ENCODE measurements around the gene SLC2A13.
"Not testable (repeated sequence)": the region's sequence is repeated elsewhere in the genome, so short reads cannot be mapped to it uniquely, and the experiment has no call there.

The SLC2A13 gene

GRCh38 chr12:39989501-39989900 is 116.4 kb downstream of the SLC2A13 start:
- DNase-seq = no peak

- no peak for DNase-seq
Measured at GRCh38 chr12:39988574-39988973, 117.3 kb downstream of the SLC2A13 start.

- no peak for DNase-seq
Measured at GRCh38 chr12:39986674-39987073, 119.2 kb downstream of the SLC2A13 start.

GRCh38 chr12:39984670-39985069 is 121.2 kb downstream of the SLC2A13 start:
- DNase-seq = no peak

GRCh38 chr12:39975374-39975918 is 130.4 kb downstream of the SLC2A13 start:
- DNase-seq = no peak

- DNase-seq = no peak
Measured at GRCh38 chr12:39972119-39972518, 133.8 kb downstream of the SLC2A13 start.

- DNase-seq = no peak
Measured at GRCh38 chr12:39971348-39971747, 134.5 kb downstream of the SLC2A13 start.

- DNase-seq = no peak
Measured at GRCh38 chr12:39966721-39967120, 139.2 kb downstream of the SLC2A13 start.

GRCh38 chr12:39966256-39966655 is 139.6 kb downstream of the SLC2A13 start:
- DNase-seq = no peak

- no peak for DNase-seq
Measured at GRCh38 chr12:39959467-39959866, 146.4 kb downstream of the SLC2A13 start.

- no peak for DNase-seq
Measured at GRCh38 chr12:39959031-39959430, 146.8 kb downstream of the SLC2A13 start.

GRCh38 chr12:39958377-39958776 is 147.5 kb downstream of the SLC2A13 start:
- DNase-seq = no peak

- DNase-seq = no peak
Measured at GRCh38 chr12:39956725-39957124, 149.2 kb downstream of the SLC2A13 start.

GRCh38 chr12:39946361-39947280 is 159.3 kb downstream of the SLC2A13 start:
- DNase-seq = no peak

- DNase-seq = no peak
Measured at GRCh38 chr12:39937119-39937518, 168.8 kb downstream of the SLC2A13 start.

GRCh38 chr12:39935839-39936238 is 170.0 kb downstream of the SLC2A13 start:
- no peak for DNase-seq

- DNase-seq = no peak
Measured at GRCh38 chr12:39935275-39935674, 170.6 kb downstream of the SLC2A13 start.

GRCh38 chr12:39931857-39932256 is 174.0 kb downstream of the SLC2A13 start:
- no peak for DNase-seq

GRCh38 chr12:39931231-39931630 is 174.7 kb downstream of the SLC2A13 start:
- no peak for DNase-seq

GRCh38 chr12:39930101-39930500 is 175.8 kb downstream of the SLC2A13 start:
- DNase-seq = no peak

GRCh38 chr12:39928181-39928899 is 177.5 kb downstream of the SLC2A13 start:
- DNase-seq = no peak

- no peak for DNase-seq
Measured at GRCh38 chr12:39923364-39923763, 182.5 kb downstream of the SLC2A13 start.

GRCh38 chr12:39922598-39922997 is 183.3 kb downstream of the SLC2A13 start:
- DNase-seq = not testable (repeated sequence)

- no peak for DNase-seq
Measured at GRCh38 chr12:39920647-39921046, 185.2 kb downstream of the SLC2A13 start.
